HG02884 (cell line): ENCODE results near the gene RMND1.
"Not testable (repeated sequence)": the region's sequence is repeated elsewhere in the genome, so short reads cannot be mapped to it uniquely, and the experiment has no call there.

Experiments used
- ATAC-seq: cut with Tn5 transposase; IDR thresholded peaks from one replicate; pipeline ENCODE4 v1.9.1; 2021; ENCODE audit warnings: mild to moderate bottlenecking, moderate library complexity; ENCODE audit not compliant: unreplicated experiment

Gene RMND1

GRCh38 chr6:151452750-151453427 lies 963 bp upstream of the RMND1 start:
- ATAC-seq, result no peak

GRCh38 chr6:151451417-151451949 lies 443 bp downstream of the RMND1 start:
- ATAC-seq, result no peak

GRCh38 chr6:151450928-151451327 lies 998 bp downstream of the RMND1 start:
- ATAC-seq, result not testable (repeated sequence)

GRCh38 chr6:151448623-151449022 lies 3.3 kb downstream of the RMND1 start:
- no peak for ATAC-seq

GRCh38 chr6:151447237-151447636 lies 4.7 kb downstream of the RMND1 start:
- no peak for ATAC-seq

GRCh38 chr6:151445482-151445881 lies 6.4 kb downstream of the RMND1 start:
- no peak for ATAC-seq

- no peak for ATAC-seq
Observed at GRCh38 chr6:151443911-151444621, 7.9 kb downstream of the RMND1 start.

- ATAC-seq, result no peak
Observed at GRCh38 chr6:151443454-151443853, 8.5 kb downstream of the RMND1 start.

GRCh38 chr6:151442371-151442770 lies 9.6 kb downstream of the RMND1 start:
- ATAC-seq, result no peak

- ATAC-seq, result no peak
Observed at GRCh38 chr6:151441390-151442166, 10.3 kb downstream of the RMND1 start.

- ATAC-seq, result no peak
Observed at GRCh38 chr6:151440930-151441329, 11.0 kb downstream of the RMND1 start.

- ATAC-seq, result peak; percentile 56
Observed at GRCh38 chr6:151440498-151440897, 11.4 kb downstream of the RMND1 start.

- ATAC-seq, result no peak
Observed at GRCh38 chr6:151437401-151437800, 14.5 kb downstream of the RMND1 start.

- ATAC-seq, result no peak
Observed at GRCh38 chr6:151436802-151437201, 15.1 kb downstream of the RMND1 start.

GRCh38 chr6:151436300-151436699 lies 15.6 kb downstream of the RMND1 start:
- ATAC-seq, result no peak

GRCh38 chr6:151434369-151434768 lies 17.6 kb downstream of the RMND1 start:
- no peak for ATAC-seq

GRCh38 chr6:151432651-151433050 lies 19.3 kb downstream of the RMND1 start:
- ATAC-seq, result no peak

- no peak for ATAC-seq
Observed at GRCh38 chr6:151431337-151431736, 20.6 kb downstream of the RMND1 start.

GRCh38 chr6:151430886-151431285 lies 21.0 kb downstream of the RMND1 start:
- no peak for ATAC-seq

GRCh38 chr6:151428093-151428735 lies 23.7 kb downstream of the RMND1 start:
- no peak for ATAC-seq

- no peak for ATAC-seq
Observed at GRCh38 chr6:151425561-151425960, 26.4 kb downstream of the RMND1 start.
